OCI-LY7 (cell line): ENCODE measurements around the gene MARCHF11.

Source experiments
- EZH2phosphoT487 ChIP-seq: fragments of 200-600 bp; sonication (generic); IDR thresholded peaks from 2 replicates; pipeline ENCODE4 v1.6.1; 2018; ENCODE audit warnings: low read depth, borderline replicate concordance, mild to moderate bottlenecking, mixed run types, antibody characterized with exemption, low read length, moderate library complexity, mixed read lengths
- TF ChIP-seq, protein P1 (sequence below): fragments of 200-600 bp; sonication (generic); conservative IDR thresholded peaks from 2 replicates; pipeline ENCODE4 v1.5.1; 2014; ENCODE audit warnings: mild to moderate bottlenecking, antibody characterized with exemption, low read length, moderate library complexity, mixed read lengths

DNA sequence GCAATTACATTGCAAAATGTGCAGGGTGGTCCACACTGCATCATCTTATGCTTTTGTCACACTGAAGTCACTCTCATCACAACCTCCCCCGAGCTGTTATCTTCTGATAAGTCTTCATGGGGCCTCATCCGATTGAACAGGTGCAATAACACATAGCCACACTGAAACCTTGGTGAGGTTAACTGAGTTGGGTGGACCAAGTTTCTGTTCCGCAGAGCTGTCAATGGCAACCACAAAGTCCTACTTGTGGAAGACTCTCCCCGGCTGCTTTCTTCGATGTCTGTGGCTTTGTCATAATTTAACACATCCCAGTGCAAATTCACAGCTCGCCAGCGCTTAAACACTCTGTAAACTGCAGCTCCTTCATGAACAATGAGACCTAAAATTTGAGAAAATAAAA, 112.2 kb downstream of the MARCHF11 start:
- TF ChIP-seq, protein P1, sequence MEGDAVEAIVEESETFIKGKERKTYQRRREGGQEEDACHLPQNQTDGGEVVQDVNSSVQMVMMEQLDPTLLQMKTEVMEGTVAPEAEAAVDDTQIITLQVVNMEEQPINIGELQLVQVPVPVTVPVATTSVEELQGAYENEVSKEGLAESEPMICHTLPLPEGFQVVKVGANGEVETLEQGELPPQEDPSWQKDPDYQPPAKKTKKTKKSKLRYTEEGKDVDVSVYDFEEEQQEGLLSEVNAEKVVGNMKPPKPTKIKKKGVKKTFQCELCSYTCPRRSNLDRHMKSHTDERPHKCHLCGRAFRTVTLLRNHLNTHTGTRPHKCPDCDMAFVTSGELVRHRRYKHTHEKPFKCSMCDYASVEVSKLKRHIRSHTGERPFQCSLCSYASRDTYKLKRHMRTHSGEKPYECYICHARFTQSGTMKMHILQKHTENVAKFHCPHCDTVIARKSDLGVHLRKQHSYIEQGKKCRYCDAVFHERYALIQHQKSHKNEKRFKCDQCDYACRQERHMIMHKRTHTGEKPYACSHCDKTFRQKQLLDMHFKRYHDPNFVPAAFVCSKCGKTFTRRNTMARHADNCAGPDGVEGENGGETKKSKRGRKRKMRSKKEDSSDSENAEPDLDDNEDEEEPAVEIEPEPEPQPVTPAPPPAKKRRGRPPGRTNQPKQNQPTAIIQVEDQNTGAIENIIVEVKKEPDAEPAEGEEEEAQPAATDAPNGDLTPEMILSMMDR, result no peak
- no peak for TF ChIP-seq EZH2phosphoT487
